HepG2 (cell line): ENCODE measurements around the gene ILRUN. TPM values are rescaled to one million over a fixed set of nuclear protein-coding genes. Genes with fewer than 3 reads are reported as not detected.

ENCODE experiments used
- ARNT ChIP-seq: fragments of 450-650 bp; IDR thresholded peaks from 2 replicates; pipeline ENCODE4 v1.6.1; 2017
- BHLHE40 ChIP-seq: IDR thresholded peaks from 2 replicates; pipeline ENCODE4 v1.6.1; 2011; ENCODE audit warnings: low read length, improper control_type of control experiment
- CEBPB ChIP-seq: IDR thresholded peaks from 2 replicates; pipeline ENCODE4 v1.6.1; 2011; ENCODE audit warnings: low read depth, low read length, improper control_type of control experiment, borderline replicate concordance
- FOSL2 ChIP-seq: sonication (generic); formaldehyde crosslinking; IDR thresholded peaks from 2 replicates; pipeline ENCODE4 v1.4.0; 2020; ENCODE audit warnings: missing genetic modification reagents
- FOXA1 ChIP-seq, 2 experiments: fragments of 450-650 bp in 1 of 2; sonication (generic) in 1 of 2; formaldehyde crosslinking in 1 of 2; IDR thresholded peaks; 2 replicates each; pipeline versions ENCODE4 v1.4.0 to v1.6.1; 2016 to 2020; ENCODE audit warnings: missing genetic modification reagents in 1 of 2
- GTF3A ChIP-seq: sonication (generic); formaldehyde crosslinking; conservative IDR thresholded peaks from 2 replicates; pipeline ENCODE4 v1.4.0; 2020; ENCODE audit warnings: mild to moderate bottlenecking, missing genetic modification reagents
- HINFP ChIP-seq: sonication (generic); formaldehyde crosslinking; IDR thresholded peaks from 2 replicates; pipeline ENCODE4 v1.4.0; 2020; ENCODE audit warnings: low read depth, mild to moderate bottlenecking, missing genetic modification reagents
- KDM5A ChIP-seq: fragments of 200-600 bp; sonication (generic); IDR thresholded peaks from 2 replicates; pipeline ENCODE4 v1.7.0; 2018; ENCODE audit warnings: antibody characterized with exemption, mild to moderate bottlenecking, low read length, borderline replicate concordance
- LRRFIP1 ChIP-seq: sonication (generic); formaldehyde crosslinking; conservative IDR thresholded peaks from 2 replicates; pipeline ENCODE4 v1.4.0; 2020; ENCODE audit warnings: missing genetic modification reagents
- MATR3 ChIP-seq: sonication (generic); formaldehyde crosslinking; IDR thresholded peaks from 2 replicates; pipeline ENCODE4 v1.4.0; 2020; ENCODE audit warnings: missing genetic modification reagents
- PHF5A ChIP-seq: IDR thresholded peaks from one replicate; pipeline ENCODE4 v1.6.1; 2018; ENCODE audit warnings: low read depth, missing genetic modification reagents; ENCODE audit not compliant: unreplicated experiment
- SP2 ChIP-seq: sonication (generic); formaldehyde crosslinking; IDR thresholded peaks from 2 replicates; pipeline ENCODE4 v1.5.1; 2020; ENCODE audit warnings: mild to moderate bottlenecking, missing genetic modification reagents
- SP5 ChIP-seq: IDR thresholded peaks from 2 replicates; pipeline ENCODE4 v1.6.1; 2016; ENCODE audit warnings: low read depth, borderline replicate concordance
- TFAP4 ChIP-seq: sonication (generic); IDR thresholded peaks from 2 replicates; pipeline ENCODE4 v1.6.1; 2016; ENCODE audit warnings: low read depth, borderline replicate concordance
- ZFP90 ChIP-seq: sonication (generic); formaldehyde crosslinking; IDR thresholded peaks from 2 replicates; pipeline ENCODE4 v1.8.0; 2022; ENCODE audit warnings: missing genetic modification reagents, mild to moderate bottlenecking, inconsistent platforms, borderline replicate concordance
- ZNF230 ChIP-seq: sonication (generic); formaldehyde crosslinking; IDR thresholded peaks from 2 replicates; pipeline ENCODE4 v1.4.0; 2020; ENCODE audit warnings: mild to moderate bottlenecking, missing genetic modification reagents
- ZNF503 ChIP-seq: sonication (generic); formaldehyde crosslinking; IDR thresholded peaks from 2 replicates; pipeline ENCODE4 v1.4.0; 2020; ENCODE audit warnings: missing genetic modification reagents
- ZNF569 ChIP-seq: sonication (generic); formaldehyde crosslinking; IDR thresholded peaks from 2 replicates; pipeline ENCODE4 v1.5.0; 2020; ENCODE audit warnings: mild to moderate bottlenecking, missing genetic modification reagents, moderate library complexity, borderline replicate concordance
- ZNF605 ChIP-seq: sonication (generic); formaldehyde crosslinking; IDR thresholded peaks from 2 replicates; pipeline ENCODE4 v1.8.0; 2022; ENCODE audit warnings: mild to moderate bottlenecking, missing genetic modification reagents
- ZNF792 ChIP-seq: IDR thresholded peaks from 2 replicates; pipeline ENCODE4 v1.6.1; 2016
- ZNF839 ChIP-seq: sonication (generic); formaldehyde crosslinking; IDR thresholded peaks from 2 replicates; pipeline ENCODE4 v1.4.0; 2020; ENCODE audit warnings: missing genetic modification reagents, mild to moderate bottlenecking, borderline replicate concordance
- polyA plus RNA-seq, 8 experiments: library from polyadenylated mRNA; depleted of rRNA in 3 of 8; stranded (reverse) in 7 of 8; unstranded in 1 of 8; fragments of >200 nt; fragmentation: Illumina TruSeq in 4 of 8; extraction: Trizol in 4 of 8; gene quantifications; 2 replicates each; pipeline versions ENCODE4 v1.2.1 to v1.2.3, GENCODE V29; 2011 to 2016; ENCODE audit warnings: low read depth in 4 of 8, missing spikeins in 1 of 8, mixed read lengths in 1 of 8; ENCODE audit not compliant: insufficient read depth in 1 of 8
- total RNA-seq, 5 experiments: library from RNA; depleted of rRNA; stranded (reverse); fragments of >200 nt; fragmentation: Illumina TruSeq; extraction: Trizol; gene quantifications; 2 replicates each; pipeline ENCODE4 v1.2.3, GENCODE V29; 2016; ENCODE audit warnings: low read depth in 1 of 5

Gene ILRUN
- total and polyA plus RNA-seq, 2 of the 13 experiments (the other 11 are each of a cell fraction or from before 2014, with no cell fraction given), result 45.5 to 66.6 TPM

- peak; percentile 39; the same call in 1 of the 2 replicates for TF ChIP-seq HINFP (CRISPR knock-in tag)
- TF ChIP-seq ZFP90 (CRISPR knock-in tag), result peak; percentile 55; the same call in 1 of the 2 replicates
- TF ChIP-seq ZNF605 (CRISPR knock-in tag), result peak; percentile 93
- TF ChIP-seq CEBPB, result peak; percentile 63; the same call in 1 of the 2 replicates
- no peak for TF ChIP-seq ARNT
- peak; percentile 40; the same call in 1 of the 2 replicates for TF ChIP-seq TFAP4
- peak; percentile 69 for TF ChIP-seq SP2
- peak; percentile 61 for TF ChIP-seq PHF5A
- peak; percentile 71 for TF ChIP-seq SP5
- peak; percentile 77; the same call in 1 of the 2 replicates for TF ChIP-seq KDM5A
- 0 out of 2 replicates have a peak, but pooled peaks have one; percentile 49 for TF ChIP-seq LRRFIP1
- TF ChIP-seq MATR3 (CRISPR knock-in tag), result no peak
- 0 out of 2 replicates have a peak, but pooled peaks have one; percentile 21 for TF ChIP-seq GTF3A (CRISPR knock-in tag)
- 0 out of 2 replicates have a peak, but pooled peaks have one; percentile 32 for TF ChIP-seq ZNF839
- TF ChIP-seq BHLHE40, result peak; percentile 38; the same call in 1 of the 2 replicates
- 0 out of 2 replicates have a peak, but pooled peaks have one; percentile 85 for TF ChIP-seq ZNF569 (CRISPR knock-in tag)
- peak; percentile 34; the same call in 1 of the 2 replicates for TF ChIP-seq ZNF503 (CRISPR knock-in tag)
- TF ChIP-seq FOXA1 (IDR thresholded peaks at IDR 0.05), result no peak
- 0 out of 2 replicates have a peak, but pooled peaks have one; percentile 2 for TF ChIP-seq FOXA1 (CRISPR knock-in tag; IDR thresholded peaks at IDR 0.05)
- TF ChIP-seq ZNF792 (CRISPR knock-in tag), result peak; percentile 68; the same call in 1 of the 2 replicates
- peak; percentile 93; the same call in 1 of the 2 replicates for TF ChIP-seq ZNF230 (CRISPR knock-in tag)
- TF ChIP-seq FOSL2 (CRISPR knock-in tag), result peak; percentile 52; the same call in 1 of the 2 replicates
These were observed at the start of gene ILRUN (continued) for GRCh38 chr6:34696739-34697543.
